ENCODE data around the gene CCNO. TPM values are rescaled to one million over a fixed set of nuclear protein-coding genes. Genes with fewer than 3 reads are reported as not detected.

The CCNO gene, protein sequence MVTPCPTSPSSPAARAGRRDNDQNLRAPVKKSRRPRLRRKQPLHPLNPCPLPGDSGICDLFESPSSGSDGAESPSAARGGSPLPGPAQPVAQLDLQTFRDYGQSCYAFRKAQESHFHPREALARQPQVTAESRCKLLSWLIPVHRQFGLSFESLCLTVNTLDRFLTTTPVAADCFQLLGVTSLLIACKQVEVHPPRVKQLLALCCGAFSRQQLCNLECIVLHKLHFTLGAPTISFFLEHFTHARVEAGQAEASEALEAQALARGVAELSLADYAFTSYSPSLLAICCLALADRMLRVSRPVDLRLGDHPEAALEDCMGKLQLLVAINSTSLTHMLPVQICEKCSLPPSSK
- 3.3 TPM in 1 of 2 replicates, not detected in the other for total RNA-seq (2014; rRNA removed; shearing (Covaris generic))
- polyA plus RNA-seq (2016; fragmentation: Nextera tagmentation; extraction: Ambion mirVana) = 1.7 and 1.9 TPM in 2 replicates

DNA sequence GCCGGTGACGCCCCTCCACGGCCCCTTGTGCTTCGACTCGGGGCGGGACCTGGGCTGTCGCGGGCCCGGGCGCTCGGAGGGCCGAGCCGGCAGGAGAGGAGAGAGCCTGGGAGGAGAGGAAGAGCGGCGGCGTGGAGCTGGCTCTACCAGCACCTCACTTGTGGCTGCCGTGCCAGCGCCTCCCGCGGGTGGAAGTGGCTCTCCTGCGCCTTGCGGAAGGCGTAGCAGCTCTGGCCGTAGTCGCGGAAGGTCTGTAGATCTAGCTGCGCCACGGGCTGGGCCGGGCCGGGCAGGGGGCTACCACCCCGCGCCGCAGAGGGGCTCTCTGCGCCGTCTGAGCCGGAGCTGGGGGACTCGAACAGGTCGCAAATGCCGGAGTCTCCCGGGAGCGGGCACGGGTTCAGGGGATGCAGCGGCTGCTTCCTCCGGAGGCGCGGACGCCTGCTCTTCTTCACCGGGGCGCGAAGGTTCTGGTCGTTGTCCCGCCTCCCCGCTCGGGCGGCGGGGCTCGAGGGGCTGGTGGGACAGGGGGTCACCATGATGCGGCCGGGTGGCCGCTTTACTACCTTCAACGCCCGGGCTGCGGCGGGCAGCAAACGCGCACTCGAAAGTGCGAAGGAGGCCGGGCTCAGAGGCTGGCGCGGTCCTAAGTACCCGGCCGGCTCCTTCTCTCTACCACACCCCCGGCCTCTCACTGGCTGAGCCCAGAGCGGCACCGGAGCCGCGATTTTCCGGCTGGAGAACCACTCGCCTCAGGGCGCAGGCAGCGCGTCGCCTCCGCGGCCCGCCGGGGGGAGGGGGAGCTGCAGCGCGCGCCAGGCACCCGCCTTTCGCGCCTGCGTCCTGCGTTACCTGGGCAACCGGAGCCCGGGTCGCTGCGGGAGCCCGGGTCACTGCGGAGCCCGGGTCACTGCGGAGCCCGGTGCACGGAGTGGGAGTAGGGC, at the start of gene CCNO:
CCNO (minus strand) TSS at position 624 of the 944 bp plus-strand sequence; CDS start at position 539, 85 bp downstream.
- peak within 1 kb of the TSS; percentile 34 for H3K9ac ChIP-seq
- DNase-seq = peak; percentile 90

DNA sequence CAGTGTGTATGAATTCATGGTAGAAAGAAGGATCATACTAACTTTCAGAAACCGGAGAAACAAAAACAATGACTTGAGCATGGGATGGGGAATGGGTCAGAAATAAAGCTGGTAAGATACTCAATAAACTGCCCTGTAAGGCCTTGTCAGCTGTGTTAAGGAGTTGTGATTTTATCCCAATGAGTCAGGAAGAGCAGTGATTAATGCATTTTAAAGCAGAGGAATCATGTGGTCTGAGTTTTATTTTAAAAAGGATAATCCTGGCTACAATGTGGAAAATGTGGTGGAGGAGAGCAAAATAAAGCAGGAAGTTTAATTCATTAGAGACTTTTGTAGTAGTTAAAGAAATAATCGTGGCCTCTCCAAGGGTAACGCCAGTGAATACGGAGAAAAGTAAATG, 45.4 kb upstream of the CCNO start:
- no peaks in the 10 kb centered on the region for H3K9me2 ChIP-seq (ENCODE audit: insufficient read depth)
- H3F3A ChIP-seq (ENCODE audit: insufficient read depth) = peaks cover 23% of the 10 kb centered on the region
- H3K4me2 ChIP-seq (ENCODE audit: unreplicated experiment) = no peak overlapping the region
- H2AFZ ChIP-seq = no peak overlapping the region
- peak; percentile 68 for DNase-seq
- H3K9ac ChIP-seq = no peak overlapping the region; the same call in 1 of the 2 replicates
- peaks cover 16% of the 10 kb centered on the region; the same call in 1 of the 2 replicates for H3K79me2 ChIP-seq (ENCODE audit: insufficient read depth)
- 88 to 94% methylated on average over 4 of the region's 4 CpGs for WGBS, 2 experiments (ENCODE audit: low coverage in 1 of 2, low lambda C conversion rate in 2 of 2, missing lambda C conversion rate in 2 of 2)
- H3K4me3 ChIP-seq = no peak overlapping the region
- H4K20me1 ChIP-seq (ENCODE audit: insufficient read depth) = no peaks in the 10 kb centered on the region
- H3K27ac ChIP-seq = peak overlapping the region; percentile 43
- peaks cover 13% of the 10 kb centered on the region for H3K4me1 ChIP-seq (ENCODE audit: insufficient read depth)
- H3K27me3 ChIP-seq (replicated peaks; ENCODE audit: insufficient read depth) = no peaks in the 10 kb centered on the region
- in situ Hi-C loops (cut with MboI) = no loop called here
- no peaks in the 10 kb centered on the region for H3K9me3 ChIP-seq (ENCODE audit: low read depth)
- H3K36me3 ChIP-seq (ENCODE audit: low read depth) = peaks cover 70% of the 10 kb centered on the region
- TF ChIP-seq EZH2 (IDR thresholded peaks at IDR 0.05; ENCODE audit: insufficient read depth, poor library complexity, severe bottlenecking) (no peak), EZH2phosphoT487 (IDR thresholded peaks at IDR 0.05; ENCODE audit: insufficient read depth, low read depth) (no peak)

More for the DNA sequence above, at the start of gene CCNO:
- H3K36me3 ChIP-seq (ENCODE audit: low read depth) = no peaks in the 10 kb centered on the region
- peak within 1 kb of the TSS; percentile 99 for H3K4me2 ChIP-seq (ENCODE audit: unreplicated experiment)
- no peaks in the 10 kb centered on the region for H3K9me3 ChIP-seq (ENCODE audit: low read depth)
- peaks cover 5% of the 10 kb centered on the region; the same call in 1 of the 2 replicates for H3F3A ChIP-seq (ENCODE audit: insufficient read depth)
- H3K27me3 ChIP-seq (replicated peaks; ENCODE audit: insufficient read depth) = peaks cover 42% of the 10 kb centered on the region
- in situ Hi-C loops (cut with MboI) = no loop called here
- H3K79me2 ChIP-seq (ENCODE audit: insufficient read depth) = no peaks in the 10 kb centered on the region
- 0 out of 2 replicates have a peak, but pooled peaks cover 3% of the 10 kb centered on the region for H3K4me1 ChIP-seq (ENCODE audit: insufficient read depth)
- peak within 1 kb of the TSS; percentile 81 for H3K4me3 ChIP-seq
- TF ChIP-seq EZH2 (IDR thresholded peaks at IDR 0.05; ENCODE audit: insufficient read depth, poor library complexity, severe bottlenecking) (no peak), EZH2phosphoT487 (IDR thresholded peaks at IDR 0.05; ENCODE audit: insufficient read depth, low read depth) (no peak)
- H3K9me2 ChIP-seq (ENCODE audit: insufficient read depth) = no peaks in the 10 kb centered on the region
- WGBS, 2 experiments (ENCODE audit: low coverage in 1 of 2, low lambda C conversion rate in 2 of 2, missing lambda C conversion rate in 2 of 2) = 2% methylated on average over 82 to 96 of the region's 106 CpGs
- peak within 1 kb of the TSS; percentile 89 for H2AFZ ChIP-seq
- H4K20me1 ChIP-seq (ENCODE audit: insufficient read depth) = no peaks in the 10 kb centered on the region
- H3K27ac ChIP-seq = no peak within 1 kb of the TSS

DNA sequence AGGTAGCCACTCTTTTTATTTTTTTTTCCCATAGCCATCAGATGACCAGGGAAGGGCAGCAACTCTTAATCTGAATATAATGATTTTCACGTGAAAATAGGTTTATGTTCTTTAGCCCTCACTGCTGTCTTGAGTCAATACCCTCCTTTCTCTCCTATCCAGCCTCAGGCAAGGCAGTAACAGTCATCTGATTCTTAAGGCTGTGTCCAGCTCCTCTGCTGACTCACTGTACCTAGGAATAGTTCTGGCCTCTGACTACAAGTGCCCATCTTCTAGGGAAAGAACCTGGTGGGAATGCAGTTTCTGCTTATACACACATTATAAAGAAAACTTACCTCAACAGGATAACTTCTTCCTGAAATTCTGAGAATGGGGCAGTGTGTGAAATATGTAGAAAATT, 43.4 kb upstream of the CCNO start:
- H3K9ac ChIP-seq = no peak overlapping the region
- peak; percentile 75 for DNase-seq
- H3K4me1 ChIP-seq (ENCODE audit: insufficient read depth) = peaks cover 13% of the 10 kb centered on the region
- no peak for TF ChIP-seq EZH2phosphoT487 (IDR thresholded peaks at IDR 0.05; ENCODE audit: insufficient read depth, low read depth)
- TF ChIP-seq EZH2 (IDR thresholded peaks at IDR 0.05; ENCODE audit: insufficient read depth, poor library complexity, severe bottlenecking) = no peak
- peaks cover 18% of the 10 kb centered on the region for H3F3A ChIP-seq (ENCODE audit: insufficient read depth)
- no peak overlapping the region for H2AFZ ChIP-seq
- H3K27me3 ChIP-seq (replicated peaks; ENCODE audit: insufficient read depth) = no peaks in the 10 kb centered on the region
- H3K4me2 ChIP-seq (ENCODE audit: unreplicated experiment) = no peak overlapping the region
- WGBS, 2 experiments (ENCODE audit: low coverage in 1 of 2, low lambda C conversion rate in 2 of 2, missing lambda C conversion rate in 2 of 2) = 97 to 100% methylated on average over 1 of the region's 1 CpG
- peaks cover 67% of the 10 kb centered on the region for H3K36me3 ChIP-seq (ENCODE audit: low read depth)
- H3K9me3 ChIP-seq (ENCODE audit: low read depth) = no peaks in the 10 kb centered on the region
- no peak overlapping the region for H3K4me3 ChIP-seq
- H4K20me1 ChIP-seq (ENCODE audit: insufficient read depth) = no peaks in the 10 kb centered on the region
- H3K79me2 ChIP-seq (ENCODE audit: insufficient read depth) = peaks cover 4% of the 10 kb centered on the region; the same call in 1 of the 2 replicates
- no peaks in the 10 kb centered on the region for H3K9me2 ChIP-seq (ENCODE audit: insufficient read depth)
- in situ Hi-C loops (cut with MboI) = no loop called here
- peak overlapping the region; percentile 8; the same call in 1 of the 2 replicates for H3K27ac ChIP-seq

DNA sequence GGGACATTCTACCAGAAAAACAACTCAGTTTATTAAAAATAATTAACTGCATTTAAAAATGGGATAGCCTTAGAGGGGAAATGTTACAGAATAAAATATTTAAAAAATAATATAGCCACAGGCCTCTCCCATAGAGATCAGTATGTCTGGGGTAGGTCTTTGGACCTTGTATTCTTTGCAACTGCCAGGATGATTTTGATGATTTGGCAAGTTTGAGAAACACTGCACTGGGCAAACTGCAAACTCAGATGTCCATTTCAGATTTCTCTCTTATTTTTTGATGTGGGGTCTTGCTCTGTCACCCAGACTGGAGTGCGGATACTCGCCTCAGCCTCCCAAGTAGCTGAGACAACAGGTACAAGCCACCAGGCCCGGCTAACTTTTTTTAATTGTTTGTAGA, 24.9 kb upstream of the CCNO start:
- Histone ChIP-seq H3F3A (ENCODE audit: insufficient read depth) (peaks cover 7% of the 10 kb centered on the region; the same call in 1 of the 2 replicates), H3K4me3 (no peak overlapping the region), H4K20me1 (ENCODE audit: insufficient read depth) (no peaks in the 10 kb centered on the region), H3K9me2 (ENCODE audit: insufficient read depth) (no peaks in the 10 kb centered on the region), H3K9ac (no peak overlapping the region), H3K9me3 (ENCODE audit: low read depth) (no peaks in the 10 kb centered on the region), H3K79me2 (ENCODE audit: insufficient read depth) (no peaks in the 10 kb centered on the region), H3K4me2 (ENCODE audit: unreplicated experiment) (no peak overlapping the region), H3K36me3 (ENCODE audit: low read depth) (peaks cover 74% of the 10 kb centered on the region), H2AFZ (no peak overlapping the region), H3K27ac (no peak overlapping the region), H3K4me1 (ENCODE audit: insufficient read depth) (no peaks in the 10 kb centered on the region), H3K27me3 (replicated peaks; ENCODE audit: insufficient read depth) (no peaks in the 10 kb centered on the region)
- in situ Hi-C loops (cut with MboI) = no loop called here
- TF ChIP-seq EZH2 (IDR thresholded peaks at IDR 0.05; ENCODE audit: insufficient read depth, poor library complexity, severe bottlenecking) = no peak
- no peak for TF ChIP-seq EZH2phosphoT487 (IDR thresholded peaks at IDR 0.05; ENCODE audit: insufficient read depth, low read depth)
- WGBS, 2 experiments (ENCODE audit: low coverage in 1 of 2, low lambda C conversion rate in 2 of 2, missing lambda C conversion rate in 2 of 2) = 99 to 100% methylated on average over 3 of the region's 3 CpGs
- DNase-seq = no peak
